COR-L47 (cell line): ENCODE results near the gene IDH1.
"Not testable (repeated sequence)": the region's sequence is repeated elsewhere in the genome, so short reads cannot be mapped to it uniquely, and the experiment has no call there.

Experiments used
- DNase-seq: peaks from one replicate; lab custom pipeline; 2025; lab: John Stamatoyannopoulos, UW

Gene IDH1

DNA sequence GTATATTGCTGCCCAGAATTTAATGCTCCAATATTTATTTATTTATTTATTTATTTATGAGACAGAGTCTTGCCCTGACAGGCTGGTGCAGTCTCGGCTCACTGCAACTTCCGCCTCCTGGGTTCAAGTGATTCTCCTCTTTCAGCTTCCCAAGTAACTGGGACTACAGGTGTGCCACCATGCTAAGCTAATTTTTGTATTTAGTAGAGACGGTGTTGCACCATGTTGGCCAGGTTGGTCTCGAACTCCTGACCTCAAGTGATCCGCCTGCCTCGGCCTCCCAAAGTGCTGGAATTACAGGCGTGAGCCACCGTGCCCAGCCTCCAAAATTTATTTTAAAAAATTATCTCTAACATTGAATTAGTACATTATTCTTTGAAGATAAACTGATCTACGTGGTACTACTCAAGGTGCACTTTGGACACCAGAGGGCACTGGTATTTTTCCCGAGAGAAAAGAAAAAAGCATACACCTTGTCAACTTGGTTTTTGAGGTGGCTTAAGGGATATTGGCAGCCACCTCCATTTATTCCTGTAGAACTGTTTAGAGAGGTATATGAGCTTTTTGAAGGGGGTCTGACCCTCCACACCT lies 1.4 kb upstream of the IDH1 start:
- DNase-seq: no peak

- no peak for DNase-seq
These were observed 761 bp upstream of the IDH1 start for GRCh38 chr2:208255557-208256106.

GRCh38 chr2:208254118-208254870 lies 577 bp downstream of the IDH1 start:
- peak; percentile 47 for DNase-seq

DNA sequence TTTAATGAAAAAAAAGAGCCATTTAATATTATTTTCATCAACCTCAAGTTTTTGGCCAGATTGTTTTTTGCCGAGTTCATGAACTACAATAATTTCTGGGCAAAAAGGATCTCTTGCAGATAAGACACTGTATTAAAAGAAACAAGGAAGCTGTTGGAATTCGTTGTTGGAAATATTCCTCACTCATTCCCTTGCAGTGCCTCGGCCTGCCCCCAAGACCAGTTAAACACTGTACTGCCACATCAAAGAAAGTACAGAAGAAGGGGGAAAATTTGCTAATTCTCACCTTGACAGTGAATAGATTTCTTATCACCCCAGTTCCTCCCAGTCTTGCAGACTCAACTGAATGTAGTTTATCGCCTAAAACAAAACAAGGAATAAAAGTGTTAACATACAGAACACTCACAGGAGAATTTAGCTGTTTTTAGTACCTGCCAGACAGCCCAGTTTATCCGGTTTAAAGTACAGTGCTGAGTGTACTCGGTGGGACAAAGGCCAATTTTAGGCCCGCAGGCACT lies 1.2 kb downstream of the IDH1 start:
- DNase-seq: no peak

DNA sequence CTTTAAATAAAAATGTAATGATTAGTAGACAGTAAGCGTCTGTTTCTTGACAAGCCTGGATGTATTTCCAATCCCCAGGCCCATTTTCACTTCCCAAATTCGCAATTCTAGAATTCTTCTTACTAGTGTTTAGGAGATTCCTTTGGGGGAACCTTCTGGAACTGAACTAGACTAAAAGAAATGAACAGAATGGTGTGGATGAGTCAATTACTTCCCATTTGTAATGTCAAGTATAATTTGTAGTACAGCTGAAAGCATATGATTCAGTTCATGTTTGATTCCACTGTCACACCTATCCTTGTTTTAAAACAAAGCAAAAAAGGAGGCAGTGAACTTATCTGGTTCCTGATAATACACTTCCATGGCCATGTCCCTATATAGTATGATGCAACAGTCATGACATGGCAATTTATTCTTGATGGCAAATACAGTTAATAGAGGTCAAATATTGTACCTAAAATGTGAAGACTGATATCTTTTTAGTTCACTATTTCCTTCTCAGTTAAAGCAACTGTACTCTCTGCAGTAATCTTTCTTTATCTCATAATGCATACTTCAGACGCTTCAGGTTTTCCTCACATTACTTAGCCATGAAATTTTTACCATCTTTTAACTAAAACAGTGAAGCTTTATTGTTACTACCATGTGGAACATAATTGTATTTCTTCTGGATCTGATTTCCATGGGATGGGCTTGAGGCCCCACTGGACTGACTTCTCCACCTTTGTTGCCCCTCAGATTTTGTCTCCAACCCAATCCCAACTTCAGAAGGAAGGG lies 2.0 kb downstream of the IDH1 start:
- no peak for DNase-seq

GRCh38 chr2:208251098-208251497 lies 3.8 kb downstream of the IDH1 start:
- DNase-seq: no peak

- DNase-seq: no peak
These were observed 4.5 kb downstream of the IDH1 start for GRCh38 chr2:208250388-208250787.

- no peak for DNase-seq
These were observed 5.6 kb downstream of the IDH1 start for GRCh38 chr2:208249296-208249695.

GRCh38 chr2:208248601-208249000 lies 6.3 kb downstream of the IDH1 start:
- DNase-seq: no peak

GRCh38 chr2:208245746-208246145 lies 9.1 kb downstream of the IDH1 start:
- no peak for DNase-seq

DNA sequence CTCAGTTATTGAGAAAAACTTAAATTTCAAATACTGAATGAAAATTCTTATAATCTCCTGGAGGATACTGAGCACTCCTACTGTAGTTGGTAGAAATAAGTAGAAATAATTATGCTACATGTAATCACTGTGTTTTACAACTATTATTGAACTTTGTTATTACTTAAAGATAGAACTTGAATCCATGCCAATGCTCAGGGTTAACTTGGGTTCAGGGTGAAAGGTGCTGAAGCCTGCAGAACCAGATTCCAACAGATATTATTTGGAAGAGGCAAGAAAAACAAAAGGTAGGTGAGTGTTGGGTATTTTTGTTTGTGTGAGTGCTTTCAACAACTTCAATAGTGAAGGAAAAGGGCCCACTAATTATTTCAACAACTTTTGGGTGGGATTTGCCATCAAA lies 10.4 kb downstream of the IDH1 start:
- DNase-seq: no peak

DNA sequence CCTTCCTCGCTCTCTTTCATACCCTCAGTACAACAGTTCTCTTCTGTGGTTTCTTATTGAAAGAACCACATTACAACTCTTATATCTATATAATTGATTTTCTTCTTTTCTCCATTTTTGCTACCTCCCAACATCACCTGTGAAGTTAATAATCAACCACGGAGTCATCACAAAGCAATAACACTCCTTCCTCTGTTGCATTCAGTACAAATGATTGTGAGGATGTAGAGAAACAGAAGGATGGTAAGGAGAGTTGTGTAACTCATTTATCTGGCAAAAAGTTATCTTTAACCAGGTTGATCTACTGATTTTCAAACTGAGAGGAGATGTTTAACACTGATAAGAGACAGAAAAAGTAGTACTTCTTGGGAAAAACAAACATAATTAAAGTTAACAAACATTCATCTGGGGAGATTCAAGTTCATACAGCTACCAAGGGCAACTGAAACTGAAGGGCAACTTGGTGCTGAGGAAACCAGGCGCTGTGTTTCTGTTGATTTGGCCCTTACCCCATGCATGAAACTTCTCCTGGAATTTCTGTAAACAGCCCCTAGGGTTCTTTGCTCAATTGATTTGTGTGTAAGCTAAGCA lies 14.2 kb downstream of the IDH1 start:
- no peak for DNase-seq

DNA sequence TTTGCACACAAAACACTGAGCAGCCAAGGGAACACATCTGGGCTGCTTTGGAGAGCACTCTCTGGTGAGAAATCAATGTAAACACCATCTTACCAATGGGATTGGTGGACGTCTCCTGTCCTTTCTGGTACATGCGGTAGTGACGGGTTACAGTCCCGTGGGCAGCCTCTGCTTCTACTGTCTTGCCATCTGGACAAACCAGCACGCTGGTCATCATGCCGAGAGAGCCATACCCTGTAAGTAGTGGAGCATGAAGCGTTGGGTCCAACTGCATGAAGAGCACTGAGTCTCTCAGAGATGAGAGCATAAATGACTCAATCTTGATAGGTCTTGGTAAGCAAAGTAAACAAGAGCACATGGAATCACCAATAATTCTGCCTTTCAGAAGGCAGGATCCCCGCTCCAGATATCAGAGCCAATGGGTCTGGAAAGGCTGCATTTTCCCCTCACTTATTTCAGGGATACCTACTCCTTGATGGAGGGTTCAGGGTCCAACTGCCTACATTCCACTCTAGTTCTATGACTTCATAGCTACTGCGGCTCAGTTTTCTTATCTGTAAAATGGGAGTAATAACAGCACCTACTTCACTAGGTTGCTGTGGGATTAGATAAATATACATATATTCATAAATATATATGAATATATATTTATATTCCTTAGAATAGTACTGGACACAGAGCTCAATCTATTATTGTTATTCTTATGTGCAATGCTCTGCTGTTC lies 14.9 kb downstream of the IDH1 start:
- no peak for DNase-seq

DNA sequence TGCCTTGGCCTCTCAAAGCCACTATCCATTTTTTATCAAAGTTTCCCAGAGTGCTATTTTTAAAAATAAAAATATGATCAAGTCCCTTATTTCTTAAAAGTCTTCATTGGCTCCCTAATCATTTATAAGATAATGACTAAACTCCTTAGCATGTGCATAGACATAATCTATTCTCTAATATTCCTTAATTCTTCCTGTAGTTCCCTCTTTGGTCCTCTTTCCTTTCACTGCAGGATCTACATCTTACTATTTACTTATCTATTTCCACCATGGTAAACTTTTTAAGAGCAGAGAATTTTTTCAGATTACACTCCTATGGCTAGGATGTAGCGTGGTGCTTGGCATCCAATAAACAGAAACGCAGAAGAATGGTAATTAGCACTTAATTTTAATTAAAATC lies 19.0 kb downstream of the IDH1 start:
- DNase-seq: no peak

DNA sequence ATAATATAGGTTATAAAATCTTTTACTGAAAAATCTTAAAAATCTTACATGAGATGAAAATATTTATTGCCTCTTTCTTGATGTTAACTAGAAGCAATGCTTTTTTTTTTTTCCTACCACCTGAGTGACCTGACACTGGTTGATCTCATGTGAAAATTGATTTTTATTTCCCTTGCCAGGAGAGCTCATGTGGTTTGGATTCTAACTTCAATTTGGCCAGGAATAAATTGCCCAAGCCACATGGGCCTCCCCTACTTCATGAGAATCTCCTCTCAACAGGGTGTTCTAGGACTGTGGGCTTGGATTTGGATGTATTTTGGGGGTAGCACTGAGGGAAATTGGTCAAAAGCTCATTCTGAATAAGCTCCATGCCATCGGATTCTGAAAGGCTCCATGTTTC lies 20.1 kb downstream of the IDH1 start:
- DNase-seq: no peak

GRCh38 chr2:208228476-208228875 lies 26.4 kb downstream of the IDH1 start:
- no peak for DNase-seq

DNA sequence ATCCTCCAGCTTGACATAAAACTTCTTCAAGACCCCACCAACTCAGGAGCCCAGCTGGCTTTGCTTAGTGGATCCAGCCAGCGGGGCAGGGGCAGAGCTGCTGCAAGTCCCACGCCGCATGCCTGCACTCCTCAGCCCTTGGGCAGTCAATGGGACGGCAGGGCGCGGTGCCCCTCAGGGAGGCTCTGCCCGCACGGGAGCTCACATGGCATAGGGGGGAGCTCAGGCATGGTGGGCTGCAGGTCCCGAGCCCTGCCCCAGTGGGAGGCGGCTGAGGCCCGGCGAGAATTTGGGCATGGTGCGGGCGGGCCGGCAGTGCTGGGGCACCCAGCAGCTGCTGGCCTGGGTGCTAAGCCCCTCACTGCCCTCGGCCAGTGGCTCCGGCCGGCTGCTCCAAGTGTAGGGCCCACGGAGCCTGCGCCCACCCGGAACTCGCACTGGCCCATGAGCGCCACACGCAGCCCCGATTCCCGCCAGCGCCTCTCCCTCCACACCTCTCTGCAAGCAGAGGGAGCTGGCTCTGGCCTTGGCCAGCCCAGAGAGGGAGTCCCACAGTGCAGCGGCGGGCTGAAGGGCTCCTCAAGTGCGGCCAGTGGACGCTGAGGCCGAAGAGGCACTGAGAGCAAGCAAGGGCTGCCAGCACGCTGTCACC lies 27.2 kb downstream of the IDH1 start:
- no peak for DNase-seq

- no peak for DNase-seq
These were observed 30.1 kb downstream of the IDH1 start for GRCh38 chr2:208224802-208225201.

DNA sequence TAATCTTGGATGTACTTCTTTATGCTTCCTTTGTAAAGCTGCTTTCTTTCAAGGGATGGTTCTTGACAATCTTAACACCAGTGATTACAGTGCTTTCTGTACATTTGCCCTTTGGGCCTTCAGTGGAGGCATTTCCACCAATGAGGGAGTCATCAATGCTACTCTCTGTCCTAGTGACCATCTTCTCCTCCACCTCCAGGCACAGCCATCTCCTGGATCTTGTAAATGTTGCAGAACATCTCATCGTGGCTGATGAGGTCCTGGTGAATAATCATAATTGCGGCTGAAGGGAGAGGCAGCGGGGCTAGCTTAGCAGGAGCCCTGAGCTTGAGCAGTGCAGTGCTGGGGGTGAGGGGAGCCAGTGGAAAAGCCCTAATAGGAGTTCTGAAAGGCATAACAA lies 32.5 kb downstream of the IDH1 start:
- no peak for DNase-seq

DNA sequence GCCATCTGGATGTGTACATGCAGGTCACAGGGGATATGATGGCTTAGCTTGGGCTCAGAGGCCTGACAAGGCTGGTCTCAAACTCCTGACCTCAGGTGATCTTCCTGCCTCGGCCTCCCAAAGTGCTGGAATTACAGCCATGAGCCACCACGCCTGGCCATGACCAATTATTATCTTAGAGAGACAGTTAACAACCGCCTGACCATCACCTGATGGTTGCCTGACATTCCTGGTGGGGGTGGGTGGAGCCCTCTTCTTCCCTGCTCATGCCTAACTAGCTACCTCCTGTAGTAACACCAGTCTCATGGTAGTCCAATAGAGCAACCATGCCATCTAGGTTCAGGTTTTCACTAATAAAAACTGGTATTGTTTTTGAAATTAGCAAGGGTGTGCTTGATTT lies 33.0 kb downstream of the IDH1 start:
- not testable (repeated sequence) for DNase-seq
